ENCODE results near the gene MCRIP2.

Gene MCRIP2

DNA sequence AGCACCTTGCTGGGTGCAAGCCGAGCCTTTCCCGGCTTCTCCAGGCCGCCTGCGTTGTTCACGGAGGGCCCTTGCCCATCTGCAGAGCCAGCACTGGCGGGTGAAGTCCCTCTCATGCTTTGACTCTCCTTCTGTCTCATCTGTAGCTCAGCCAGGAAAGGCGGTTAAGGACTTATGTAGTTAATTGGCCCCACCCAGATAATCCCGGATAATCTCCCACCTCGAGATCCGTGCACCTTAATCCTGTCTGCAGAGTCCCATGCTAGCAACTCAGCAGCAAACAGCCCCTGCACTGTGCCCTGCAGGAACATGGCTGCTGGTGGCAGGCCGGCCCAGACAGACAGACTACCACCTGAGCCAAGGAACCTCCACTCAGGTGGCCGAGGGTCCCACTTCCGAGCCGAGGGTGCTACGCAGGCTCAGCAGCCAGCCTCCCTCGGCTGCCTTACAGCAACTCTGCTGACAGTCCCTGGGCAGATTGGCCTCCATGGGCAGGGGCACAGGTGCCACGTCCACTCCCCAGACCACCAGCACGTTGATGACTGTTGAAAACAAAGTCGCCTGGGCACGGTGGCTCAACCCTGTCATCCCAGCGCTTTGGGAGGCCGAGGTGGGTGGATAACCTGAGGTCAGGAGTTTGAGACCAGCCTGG is 34.8 kb upstream of the MCRIP2 start:
- H3K9me2 ChIP-seq (replicated peaks; ENCODE audit: control insufficient read depth, low read length): no peaks in the 10 kb centered on the region
- no peak overlapping the region for H3K4me3 ChIP-seq (ENCODE audit: low read length)
- TF ChIP-seq EZH2phosphoT487 (IDR thresholded peaks at IDR 0.05; ENCODE audit: borderline replicate concordance, low read length): no peak
- TF ChIP-seq, protein P1, sequence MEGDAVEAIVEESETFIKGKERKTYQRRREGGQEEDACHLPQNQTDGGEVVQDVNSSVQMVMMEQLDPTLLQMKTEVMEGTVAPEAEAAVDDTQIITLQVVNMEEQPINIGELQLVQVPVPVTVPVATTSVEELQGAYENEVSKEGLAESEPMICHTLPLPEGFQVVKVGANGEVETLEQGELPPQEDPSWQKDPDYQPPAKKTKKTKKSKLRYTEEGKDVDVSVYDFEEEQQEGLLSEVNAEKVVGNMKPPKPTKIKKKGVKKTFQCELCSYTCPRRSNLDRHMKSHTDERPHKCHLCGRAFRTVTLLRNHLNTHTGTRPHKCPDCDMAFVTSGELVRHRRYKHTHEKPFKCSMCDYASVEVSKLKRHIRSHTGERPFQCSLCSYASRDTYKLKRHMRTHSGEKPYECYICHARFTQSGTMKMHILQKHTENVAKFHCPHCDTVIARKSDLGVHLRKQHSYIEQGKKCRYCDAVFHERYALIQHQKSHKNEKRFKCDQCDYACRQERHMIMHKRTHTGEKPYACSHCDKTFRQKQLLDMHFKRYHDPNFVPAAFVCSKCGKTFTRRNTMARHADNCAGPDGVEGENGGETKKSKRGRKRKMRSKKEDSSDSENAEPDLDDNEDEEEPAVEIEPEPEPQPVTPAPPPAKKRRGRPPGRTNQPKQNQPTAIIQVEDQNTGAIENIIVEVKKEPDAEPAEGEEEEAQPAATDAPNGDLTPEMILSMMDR (IDR thresholded peaks at IDR 0.05; ENCODE audit: low read depth, low read length, poor library complexity, severe bottlenecking): no peak
- H3K4me2 ChIP-seq (ENCODE audit: low read length): no peak overlapping the region
- no peaks in the 10 kb centered on the region for H3K27me3 ChIP-seq (ENCODE audit: control insufficient read depth, low read length)
- no peak overlapping the region for H3K27ac ChIP-seq (ENCODE audit: low read depth, low read length)
- no peaks in the 10 kb centered on the region for H3K4me1 ChIP-seq (ENCODE audit: control insufficient read depth, low read length)
- H3K79me2 ChIP-seq (ENCODE audit: control insufficient read depth, low read length): peaks cover 11% of the 10 kb centered on the region; the same call in 1 of the 2 replicates
- no peaks in the 10 kb centered on the region for H3F3A ChIP-seq (ENCODE audit: control insufficient read depth, insufficient read depth)
- no peaks in the 10 kb centered on the region for H4K20me1 ChIP-seq (ENCODE audit: control insufficient read depth, insufficient read depth, low read depth, low read length)
- no peaks in the 10 kb centered on the region for H3K36me3 ChIP-seq (ENCODE audit: control insufficient read depth, low read length)
- peaks cover 10% of the 10 kb centered on the region; the same call in 1 of the 2 replicates for H3K9me3 ChIP-seq (ENCODE audit: control insufficient read depth, insufficient read depth, low read length)

DNA sequence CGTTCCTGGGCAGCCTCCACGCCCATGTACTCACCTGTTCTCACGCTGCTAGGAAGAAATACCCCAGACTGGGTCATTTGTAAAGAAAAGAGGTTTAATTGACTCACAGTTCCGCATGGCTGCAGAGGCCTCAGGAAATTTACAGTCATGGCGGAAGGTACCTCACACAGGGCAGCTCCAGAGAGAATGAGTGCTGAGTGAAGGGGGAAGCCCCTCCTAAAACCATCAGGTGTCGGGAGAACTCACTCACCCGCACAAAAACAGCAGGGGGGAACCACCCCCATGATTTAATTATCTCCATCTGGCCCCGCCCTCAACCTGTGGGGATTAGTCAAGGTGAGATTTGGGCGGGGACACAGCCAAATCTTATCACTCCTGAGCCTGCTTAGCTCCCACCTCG is 33.6 kb upstream of the MCRIP2 start:
- TF ChIP-seq, protein P1 (IDR thresholded peaks at IDR 0.05; ENCODE audit: low read depth, low read length, poor library complexity, severe bottlenecking): no peak
- no peak for TF ChIP-seq EZH2phosphoT487 (IDR thresholded peaks at IDR 0.05; ENCODE audit: borderline replicate concordance, low read length)
- Histone ChIP-seq H3K4me3 (ENCODE audit: low read length) (no peak overlapping the region), H3F3A (ENCODE audit: control insufficient read depth, insufficient read depth) (no peaks in the 10 kb centered on the region), H3K36me3 (ENCODE audit: control insufficient read depth, low read length) (no peaks in the 10 kb centered on the region), H3K4me1 (ENCODE audit: control insufficient read depth, low read length) (no peaks in the 10 kb centered on the region), H3K27me3 (ENCODE audit: control insufficient read depth, low read length) (no peaks in the 10 kb centered on the region), H3K4me2 (ENCODE audit: low read length) (no peak overlapping the region), H3K27ac (ENCODE audit: low read depth, low read length) (no peak overlapping the region), H4K20me1 (ENCODE audit: control insufficient read depth, insufficient read depth, low read depth, low read length) (no peaks in the 10 kb centered on the region), H3K79me2 (ENCODE audit: control insufficient read depth, low read length) (peaks cover 11% of the 10 kb centered on the region; the same call in 1 of the 2 replicates), H3K9me2 (replicated peaks; ENCODE audit: control insufficient read depth, low read length) (no peaks in the 10 kb centered on the region), H3K9me3 (ENCODE audit: control insufficient read depth, insufficient read depth, low read length) (peaks cover 10% of the 10 kb centered on the region; the same call in 1 of the 2 replicates)

DNA sequence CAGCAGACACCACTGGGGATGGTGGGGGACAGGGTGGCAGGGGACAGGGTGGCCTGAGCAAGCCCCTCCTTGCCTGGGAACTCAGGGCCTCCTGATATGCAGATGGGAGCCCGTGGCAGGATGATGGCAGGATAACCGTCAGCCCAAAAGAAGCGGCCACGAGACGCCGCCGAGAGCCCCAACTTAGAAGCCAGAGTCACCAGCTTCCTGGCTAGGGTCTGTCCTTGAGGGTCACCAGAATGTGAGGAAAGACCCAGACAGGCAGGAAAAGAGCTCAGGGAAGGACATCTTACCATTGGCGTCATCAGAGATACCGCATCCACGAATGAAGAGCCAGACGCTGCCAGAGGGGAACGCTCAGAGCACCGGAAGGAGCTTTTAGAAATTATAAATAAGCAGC is 32.3 kb upstream of the MCRIP2 start:
- no peak overlapping the region for H3K27ac ChIP-seq (ENCODE audit: low read depth, low read length)
- peaks cover 10% of the 10 kb centered on the region; the same call in 1 of the 2 replicates for H3K79me2 ChIP-seq (ENCODE audit: control insufficient read depth, low read length)
- H3K9me3 ChIP-seq (ENCODE audit: control insufficient read depth, insufficient read depth, low read length): peaks cover 10% of the 10 kb centered on the region; the same call in 1 of the 2 replicates
- H3K4me3 ChIP-seq (ENCODE audit: low read length): no peak overlapping the region
- H3K27me3 ChIP-seq (ENCODE audit: control insufficient read depth, low read length): no peaks in the 10 kb centered on the region
- H3K4me1 ChIP-seq (ENCODE audit: control insufficient read depth, low read length): no peaks in the 10 kb centered on the region
- no peaks in the 10 kb centered on the region for H4K20me1 ChIP-seq (ENCODE audit: control insufficient read depth, insufficient read depth, low read depth, low read length)
- H3K9me2 ChIP-seq (replicated peaks; ENCODE audit: control insufficient read depth, low read length): no peaks in the 10 kb centered on the region
- no peaks in the 10 kb centered on the region for H3K36me3 ChIP-seq (ENCODE audit: control insufficient read depth, low read length)
- H3F3A ChIP-seq (ENCODE audit: control insufficient read depth, insufficient read depth): no peaks in the 10 kb centered on the region
- no peak overlapping the region for H3K4me2 ChIP-seq (ENCODE audit: low read length)
- no peak for TF ChIP-seq EZH2phosphoT487 (IDR thresholded peaks at IDR 0.05; ENCODE audit: borderline replicate concordance, low read length)
- TF ChIP-seq, protein P1 (IDR thresholded peaks at IDR 0.05; ENCODE audit: low read depth, low read length, poor library complexity, severe bottlenecking): no peak
